Effector CD8-positive, alpha-beta T cell (primary cell): ENCODE data around the gene NR0B1.

Experiments
- DNase-seq: peaks from one replicate; lab custom pipeline; 2025; lab: John Stamatoyannopoulos, UW

NR0B1 gene

GRCh38 chrX:30275498-30275897 is 33.7 kb downstream of the NR0B1 start:
- no peak for DNase-seq

GRCh38 chrX:30270639-30271038 is 38.6 kb downstream of the NR0B1 start:
- DNase-seq: no peak

GRCh38 chrX:30262763-30263162 is 46.4 kb downstream of the NR0B1 start:
- DNase-seq: no peak

- no peak for DNase-seq
Observed at GRCh38 chrX:30261012-30261411, 48.2 kb downstream of the NR0B1 start.

- DNase-seq: no peak
Observed at GRCh38 chrX:30259927-30260326, 49.3 kb downstream of the NR0B1 start.
